ENCODE results near the gene LDHD. TPM values are rescaled to one million over a fixed set of nuclear protein-coding genes. Genes with fewer than 3 reads are reported as not detected.

Gene LDHD
- total RNA-seq, 4 donors from 2014 or later: 10.2 to 41.3 (median 26.3) TPM

DNA sequence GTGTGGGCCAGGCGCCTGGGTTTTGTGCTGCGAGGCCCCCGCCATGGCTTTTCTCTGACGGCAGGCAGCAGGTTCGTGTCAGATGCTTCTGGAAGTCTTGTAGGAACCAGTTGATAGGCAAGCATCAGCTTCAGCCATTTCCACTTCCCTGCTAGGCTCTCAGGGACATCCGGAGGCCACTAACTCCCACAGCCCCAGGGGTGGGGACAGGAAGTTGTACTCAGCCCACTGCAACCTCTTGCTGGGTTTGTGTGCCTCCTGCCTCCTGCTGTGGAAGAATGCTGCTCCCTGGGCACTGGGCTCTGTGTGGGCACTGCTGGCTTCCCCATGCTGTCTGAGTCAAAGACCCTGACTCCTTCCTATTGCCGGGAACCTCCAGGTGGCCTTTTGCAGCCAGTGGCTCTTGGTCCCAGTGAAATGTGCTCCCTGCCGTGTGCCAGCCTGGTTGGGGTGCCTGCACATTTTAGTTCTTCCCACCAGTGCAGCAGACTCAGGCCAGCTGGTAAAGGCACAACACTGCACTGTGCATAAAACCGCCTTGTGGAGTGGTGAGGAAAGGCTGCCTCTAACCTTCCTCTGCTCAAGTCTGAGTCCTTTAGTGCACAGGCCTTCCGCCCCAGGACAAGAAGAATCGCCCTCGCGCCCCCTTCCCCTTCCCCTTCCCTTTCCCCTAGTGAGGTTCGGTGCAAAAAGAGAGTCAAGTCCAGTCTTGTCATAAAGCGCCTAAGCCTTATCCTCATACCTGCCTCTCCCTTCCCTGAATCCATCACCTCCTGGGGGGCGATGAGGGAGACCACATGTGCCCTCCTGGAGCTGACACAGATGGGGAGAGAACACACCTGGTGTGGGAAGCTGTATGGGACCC is 16.6 kb downstream of the LDHD start:
- Histone ChIP-seq H3K36me3 (no peaks in the 10 kb centered on the region), H3K4me3 (replicated peaks in 1 of 3) (no peak overlapping the region), H3K27ac (peak overlapping the region; percentile 71 to 86 (median 82)), H3K4me1 (peaks cover 41 to 55% of the 10 kb centered on the region in 2 donors), H3K27me3 (no peaks in the 10 kb centered on the region), H3K9me3 (no peaks in the 10 kb centered on the region)
- TF ChIP-seq, protein P1, sequence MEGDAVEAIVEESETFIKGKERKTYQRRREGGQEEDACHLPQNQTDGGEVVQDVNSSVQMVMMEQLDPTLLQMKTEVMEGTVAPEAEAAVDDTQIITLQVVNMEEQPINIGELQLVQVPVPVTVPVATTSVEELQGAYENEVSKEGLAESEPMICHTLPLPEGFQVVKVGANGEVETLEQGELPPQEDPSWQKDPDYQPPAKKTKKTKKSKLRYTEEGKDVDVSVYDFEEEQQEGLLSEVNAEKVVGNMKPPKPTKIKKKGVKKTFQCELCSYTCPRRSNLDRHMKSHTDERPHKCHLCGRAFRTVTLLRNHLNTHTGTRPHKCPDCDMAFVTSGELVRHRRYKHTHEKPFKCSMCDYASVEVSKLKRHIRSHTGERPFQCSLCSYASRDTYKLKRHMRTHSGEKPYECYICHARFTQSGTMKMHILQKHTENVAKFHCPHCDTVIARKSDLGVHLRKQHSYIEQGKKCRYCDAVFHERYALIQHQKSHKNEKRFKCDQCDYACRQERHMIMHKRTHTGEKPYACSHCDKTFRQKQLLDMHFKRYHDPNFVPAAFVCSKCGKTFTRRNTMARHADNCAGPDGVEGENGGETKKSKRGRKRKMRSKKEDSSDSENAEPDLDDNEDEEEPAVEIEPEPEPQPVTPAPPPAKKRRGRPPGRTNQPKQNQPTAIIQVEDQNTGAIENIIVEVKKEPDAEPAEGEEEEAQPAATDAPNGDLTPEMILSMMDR (IDR thresholded peaks at IDR 0.05): no peak
- no peak for TF ChIP-seq POLR2A (IDR thresholded peaks at IDR 0.05)
- intact Hi-C loops (cut with DNase I): no loop called here
- 80 to 93% methylated on average over 13 to 16 of the region's 16 CpGs for WGBS, 2 donors
- no peak for DNase-seq

DNA sequence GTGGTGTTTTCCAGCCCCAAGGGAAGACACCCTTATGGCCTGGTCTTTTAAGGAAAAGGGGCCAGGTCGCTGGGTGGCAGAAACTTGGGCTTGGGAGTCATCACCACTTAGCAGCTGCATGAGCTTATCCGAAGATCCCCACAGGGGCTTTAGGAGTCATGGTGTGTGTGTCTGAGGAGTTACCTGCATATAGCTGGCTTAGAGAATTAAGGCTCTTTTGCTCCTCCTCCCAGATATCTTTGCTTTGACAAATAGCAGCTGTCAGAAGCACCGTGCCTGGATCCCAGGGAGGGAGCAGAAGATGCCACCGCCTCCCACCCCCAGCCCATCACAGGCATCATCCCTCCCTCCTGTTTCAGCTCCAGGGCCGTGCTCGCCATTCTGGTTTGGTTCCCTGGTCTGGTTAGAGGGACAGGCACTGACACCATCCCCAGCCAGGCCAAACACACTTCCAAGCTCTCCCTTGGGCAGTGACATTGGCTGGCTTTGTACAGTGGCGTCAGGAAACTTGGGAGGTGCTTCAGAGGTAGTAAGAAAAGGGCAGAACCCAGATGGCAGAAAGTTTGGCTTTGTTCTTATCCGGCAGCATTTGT is 17.4 kb downstream of the LDHD start:
- H3K4me3 ChIP-seq (replicated peaks in 1 of 3): no peak overlapping the region
- no peaks in the 10 kb centered on the region for H3K27me3 ChIP-seq
- TF ChIP-seq, protein P1 (IDR thresholded peaks at IDR 0.05): no peak
- TF ChIP-seq POLR2A (IDR thresholded peaks at IDR 0.05): no peak
- DNase-seq: no peak
- H3K4me1 ChIP-seq: peaks cover 41 to 53% of the 10 kb centered on the region in 2 donors
- no peaks in the 10 kb centered on the region for H3K36me3 ChIP-seq
- 65 to 66% methylated on average over 8 of the region's 8 CpGs for WGBS, 2 donors
- intact Hi-C loops (cut with DNase I): no loop called here
- no peaks in the 10 kb centered on the region for H3K9me3 ChIP-seq
- peak overlapping the region; percentile 71 to 86 (median 82) for H3K27ac ChIP-seq

DNA sequence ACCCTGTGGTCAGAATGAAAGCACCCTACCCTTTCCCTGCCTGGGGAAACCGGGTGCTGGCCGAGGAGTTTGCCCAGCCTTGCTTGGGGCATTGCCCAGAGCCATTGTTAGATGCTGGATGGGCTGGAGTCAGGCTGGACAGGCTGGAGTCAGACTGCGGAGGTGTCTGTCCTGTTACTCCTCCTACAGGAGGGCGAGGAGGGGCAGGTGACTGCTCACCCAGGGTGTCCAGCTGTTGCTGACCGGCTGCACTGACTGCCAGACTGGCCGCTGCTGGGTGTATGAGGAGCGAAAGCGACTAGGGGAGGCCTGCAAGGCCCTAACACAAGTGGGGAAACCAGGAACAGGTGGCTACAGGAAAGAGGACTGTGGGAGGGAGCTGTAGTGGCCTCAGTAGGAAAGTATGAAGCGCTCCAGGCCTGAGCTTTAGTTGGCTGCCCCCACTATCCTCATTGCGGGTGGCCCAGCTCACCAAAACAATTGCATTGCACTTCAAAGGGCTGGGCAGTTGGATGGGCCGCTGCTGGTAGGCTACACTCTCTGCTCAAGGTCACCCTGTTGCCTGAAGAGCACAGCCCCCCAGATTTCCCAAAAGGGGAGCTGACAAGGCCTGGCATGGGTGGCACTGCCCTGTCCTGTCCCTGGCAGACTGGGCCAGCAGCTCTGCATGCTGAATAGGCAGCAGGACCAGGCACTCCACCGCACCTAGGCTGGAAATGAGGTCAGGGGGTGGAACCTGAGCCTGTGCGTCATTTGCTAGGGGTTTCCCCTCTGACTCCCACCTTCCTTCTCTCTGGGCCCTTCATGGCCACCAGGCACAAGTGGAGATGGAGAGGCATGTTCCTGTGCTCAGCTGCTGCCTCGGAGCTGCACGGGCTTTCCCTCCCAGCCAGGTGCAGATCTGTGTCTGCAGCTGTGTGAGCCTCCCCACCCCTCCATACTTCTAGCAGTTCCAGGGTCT is 18.4 kb downstream of the LDHD start:
- peak; percentile 82 to 88 for DNase-seq
- intact Hi-C loops (cut with DNase I): no loop called here
- 51 to 56% methylated on average over 14 to 15 of the region's 15 CpGs for WGBS, 2 donors
- Histone ChIP-seq H3K9me3 (no peaks in the 10 kb centered on the region), H3K27me3 (no peaks in the 10 kb centered on the region), H3K4me3 (replicated peaks in 1 of 3) (no peak overlapping the region), H3K4me1 (peaks cover 41 to 53% of the 10 kb centered on the region in 2 donors), H3K27ac (peak overlapping the region; percentile 71 to 86 (median 82)), H3K36me3 (no peaks in the 10 kb centered on the region)
- peak in 1 of 2 donors; percentile 15 for TF ChIP-seq POLR2A (IDR thresholded peaks at IDR 0.05)
- TF ChIP-seq, protein P1 (IDR thresholded peaks at IDR 0.05): peak in 1 of 6 experiments; percentile 2

DNA sequence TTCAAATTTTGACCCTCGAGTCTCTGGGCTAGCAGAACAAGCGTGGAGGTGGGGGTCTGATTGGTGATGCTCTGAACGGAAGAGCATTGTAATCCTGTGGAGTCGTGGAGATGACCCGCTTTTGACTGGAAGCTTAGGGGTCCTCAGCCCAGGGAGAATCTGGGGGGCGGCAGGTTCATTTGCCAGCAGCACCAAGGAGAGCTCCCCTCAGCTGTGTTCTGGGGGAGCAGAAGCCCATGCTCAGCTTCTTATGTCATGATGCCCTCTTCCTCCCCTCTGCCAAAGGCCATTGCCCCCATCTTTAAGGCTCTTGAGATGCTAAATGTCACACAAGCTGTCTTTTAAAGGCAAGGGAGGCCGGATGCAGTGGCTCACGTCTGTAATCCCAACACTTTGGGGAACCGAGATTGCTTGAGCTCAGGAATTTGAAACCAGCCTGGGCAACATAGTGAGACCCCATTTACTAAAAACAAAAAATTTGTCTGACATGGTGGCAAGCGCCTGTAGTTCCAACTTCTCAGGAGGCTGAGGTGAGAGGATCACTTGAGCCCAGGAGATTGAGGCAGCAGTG is 19.3 kb downstream of the LDHD start:
- H3K4me3 ChIP-seq (replicated peaks in 1 of 3): no peak overlapping the region
- TF ChIP-seq, protein P1 (IDR thresholded peaks at IDR 0.05): no peak
- TF ChIP-seq POLR2A (IDR thresholded peaks at IDR 0.05): no peak
- H3K4me1 ChIP-seq: peaks cover 41 to 60% of the 10 kb centered on the region in 2 donors
- H3K9me3 ChIP-seq: no peaks in the 10 kb centered on the region
- intact Hi-C loops (cut with DNase I): no loop called here
- WGBS, 2 donors: 71 to 72% methylated on average over 10 of the region's 10 CpGs
- peak overlapping the region; percentile 71 to 86 (median 82) for H3K27ac ChIP-seq
- no peaks in the 10 kb centered on the region for H3K27me3 ChIP-seq
- DNase-seq: no peak
- no peaks in the 10 kb centered on the region for H3K36me3 ChIP-seq
